SK-N-SH (cell line): Measurements from ENCODE around the gene LIPN. TPM values are rescaled to one million over a fixed set of nuclear protein-coding genes. Genes with fewer than 3 reads are reported as not detected.

ENCODE experiments used
- CTCF ChIA-PET: fragments of 300-600, 350-600 bp; formaldehyde crosslinking; extraction: SDS; loops from one replicate; lab custom pipeline; 2021; lab: Yijun Ruan, JAX
- POLR2A ChIA-PET: fragments of 350-600 bp; sonication (Branson Sonifier 250); formaldehyde crosslinking; extraction: SDS; loops from one replicate; lab custom pipeline; 2020; ENCODE audit warnings: antibody characterized with exemption, inconsistent platforms; lab: Yijun Ruan, JAX
- DNase-seq: peaks from one replicate; pipeline ENCODE4 v3.0.0; 2012
- H2AFZ ChIP-seq: fragments of 200-600 bp; sonication (generic); 2 replicates; pipeline ENCODE4 v1.8.1; 2016; ENCODE audit warnings: antibody characterized with exemption, mild to moderate bottlenecking, low read depth
- H3F3A ChIP-seq: fragments of 200-600 bp; sonication (generic); replicated peaks from 2 replicates; pipeline ENCODE3; 2016; ENCODE audit warnings: antibody characterized with exemption, mild to moderate bottlenecking; ENCODE audit not compliant: insufficient read depth
- H3K27ac ChIP-seq, 2 experiments: fragments of 200-500 bp in 1 of 2; fragments of 200-600 bp in 1 of 2; sonication (Bioruptor generic) in 1 of 2; sonication (generic), shearing (Covaris generic) in 1 of 2; 2 replicates each; pipeline versions ENCODE4 v1.5.1 to v1.6.1; 2014 to 2016; ENCODE audit warnings: low read depth in 2 of 2, inconsistent platforms in 1 of 2, low read length in 1 of 2, mild to moderate bottlenecking in 1 of 2, mixed read lengths in 1 of 2
- H3K27me3 ChIP-seq: fragments of 200-600 bp; sonication (generic), shearing (Covaris generic); 2 replicates; pipeline ENCODE4 v1.6.1; 2016; ENCODE audit warnings: mixed run types; ENCODE audit not compliant: insufficient read depth
- H3K36me3 ChIP-seq, 2 experiments: fragments of 200-500 bp in 1 of 2; fragments of 200-600 bp in 1 of 2; sonication (Bioruptor generic) in 1 of 2; sonication (generic) in 1 of 2; replicated peaks in 1 of 2; 2 replicates each; pipeline versions ENCODE3 to v1.5.1; 2014 to 2016; ENCODE audit warnings: low read length in 1 of 2, mild to moderate bottlenecking in 1 of 2; ENCODE audit not compliant: insufficient read depth in 2 of 2, control insufficient read depth in 1 of 2
- H3K4me1 ChIP-seq, 2 experiments: fragments of 200-500 bp in 1 of 2; fragments of 200-600 bp in 1 of 2; sonication (Bioruptor generic) in 1 of 2; sonication (generic), shearing (Covaris generic) in 1 of 2; 2 replicates each; pipeline versions ENCODE4 v1.5.1 to v1.6.1; 2014 to 2016; ENCODE audit warnings: low read depth in 1 of 2, low read length in 1 of 2, mixed run types in 1 of 2; ENCODE audit not compliant: insufficient read depth in 2 of 2, control insufficient read depth in 1 of 2
- H3K4me2 ChIP-seq: fragments of 200-600 bp; sonication (generic), shearing (Covaris generic); 2 replicates; pipeline ENCODE4 v1.6.1; 2017; ENCODE audit warnings: mixed run types
- H3K4me3 ChIP-seq, 2 experiments: fragments of 200-500 bp in 1 of 2; fragments of 200-600 bp in 1 of 2; sonication (Bioruptor generic) in 1 of 2; sonication (generic), shearing (Covaris generic) in 1 of 2; 2 replicates each; pipeline versions ENCODE4 v1.5.1 to v1.8.1; 2014 to 2016; ENCODE audit warnings: low read depth in 2 of 2, inconsistent platforms in 1 of 2, low read length in 1 of 2, mild to moderate bottlenecking in 1 of 2, mixed read lengths in 1 of 2, moderate library complexity in 1 of 2
- H3K79me2 ChIP-seq: fragments of 200-600 bp; sonication (generic); 2 replicates; pipeline ENCODE4 v1.8.1; 2017; ENCODE audit warnings: mild to moderate bottlenecking; ENCODE audit not compliant: insufficient read depth
- H3K9ac ChIP-seq: fragments of 200-600 bp; sonication (generic); 2 replicates; pipeline ENCODE4 v1.6.1; 2017; ENCODE audit warnings: mixed run types
- H3K9me2 ChIP-seq: fragments of 200-600 bp; sonication (generic); 2 replicates; pipeline ENCODE4 v1.6.1; 2017; ENCODE audit warnings: mixed run types
- H3K9me3 ChIP-seq: fragments of 200-600 bp; sonication (generic); 2 replicates; pipeline ENCODE4 v1.6.1; 2017; ENCODE audit warnings: mixed run types, mild to moderate bottlenecking, moderate library complexity
- H4K20me1 ChIP-seq: fragments of 200-600 bp; sonication (generic); 2 replicates; pipeline ENCODE4 v1.6.1; 2017; ENCODE audit warnings: mild to moderate bottlenecking, mixed run types; ENCODE audit not compliant: insufficient read depth
- CHD2 ChIP-seq: fragments of 150-350 bp; IDR thresholded peaks from 2 replicates; pipeline ENCODE4 v1.6.1; 2018; ENCODE audit warnings: low read length; ENCODE audit not compliant: partially characterized antibody
- ELF1 ChIP-seq: IDR thresholded peaks from 2 replicates; pipeline ENCODE4 v1.4.0; 2012
- EZH2phosphoT487 ChIP-seq: fragments of 200-600 bp; sonication (generic); IDR thresholded peaks from 2 replicates; pipeline ENCODE4 v1.6.1; 2017; ENCODE audit warnings: low read depth, mixed run types, mild to moderate bottlenecking, antibody characterized with exemption, moderate library complexity, borderline replicate concordance
- FOXJ3 ChIP-seq: sonication (generic); formaldehyde crosslinking; IDR thresholded peaks from 2 replicates; pipeline ENCODE4 v1.5.1; 2020; ENCODE audit warnings: mild to moderate bottlenecking, missing genetic modification reagents
- GATA2 ChIP-seq: sonication (generic); formaldehyde crosslinking; IDR thresholded peaks from 2 replicates; pipeline ENCODE4 v1.5.0; 2020; ENCODE audit warnings: mild to moderate bottlenecking, missing genetic modification reagents
- IRF3 ChIP-seq: fragments of 150-350 bp; IDR thresholded peaks from 2 replicates; pipeline ENCODE4 v1.6.1; 2016; ENCODE audit warnings: mild to moderate bottlenecking, low read depth, low read length
- NFIC ChIP-seq: IDR thresholded peaks from 2 replicates; pipeline ENCODE4 v1.4.0; 2012; ENCODE audit warnings: borderline replicate concordance
- PBX3 ChIP-seq: IDR thresholded peaks from 2 replicates; pipeline ENCODE4; 2012
- POLR2AphosphoS5 ChIP-seq: IDR thresholded peaks from 2 replicates; pipeline ENCODE4 v1.6.1; 2012; ENCODE audit warnings: low read depth, low read length
- RCOR1 ChIP-seq: fragments of 150-350 bp; IDR thresholded peaks from 2 replicates; pipeline ENCODE4 v1.6.1; 2017; ENCODE audit warnings: antibody characterized with exemption, low read length
- REST ChIP-seq: IDR thresholded peaks from 2 replicates; pipeline ENCODE4 v1.6.1; 2012; ENCODE audit warnings: mild to moderate bottlenecking, low read depth, low read length, moderate library complexity
- SIN3A ChIP-seq: IDR thresholded peaks from 2 replicates; pipeline ENCODE4 v1.6.1; 2012; ENCODE audit warnings: low read depth, mild to moderate bottlenecking, low read length, moderate library complexity, borderline replicate concordance
- YY1 ChIP-seq: IDR thresholded peaks from 2 replicates; pipeline ENCODE4 v1.4.0; 2012; ENCODE audit warnings: low read depth, mild to moderate bottlenecking
- WGBS: methylation state at CpG from one replicate; pipeline ENCODE4 v1.1.6; 2017; ENCODE audit warnings: low lambda C conversion rate; 5-methylcytosine and 5-hydroxymethylcytosine counted together
- polyA plus RNA-seq, 3 experiments: library from polyadenylated mRNA; depleted of rRNA; stranded (reverse); fragments of >200 nt; gene quantifications; 2 replicates each; pipeline ENCODE4 v1.2.3, GENCODE V29; 2012

Gene LIPN
- polyA plus RNA-seq, 1 of the 3 experiments (the other 2 are of a cell fraction): not detected

GRCh38 chr10:88820748-88821401 lies 61.1 kb downstream of the LIPN start:
- Histone ChIP-seq H3F3A (no peaks in the 10 kb centered on the region), H3K27ac (peak overlapping the region in 1 of 2 experiments; percentile 30; a peak in 1 of 4 replicates), H4K20me1 (no peaks in the 10 kb centered on the region), H3K4me3 (no peak overlapping the region), H3K4me1 (peaks cover 0 to 7% of the 10 kb centered on the region in 2 experiments; a peak in 1 of 4 replicates), H3K9me3 (no peaks in the 10 kb centered on the region), H3K27me3 (no peaks in the 10 kb centered on the region), H3K9ac (no peak overlapping the region), H2AFZ (peak overlapping the region; percentile 26; the same call in 1 of the 2 replicates), H3K4me2 (no peak overlapping the region), H3K9me2 (no peaks in the 10 kb centered on the region), H3K36me3 (no peaks in the 10 kb centered on the region), H3K79me2 (no peaks in the 10 kb centered on the region)
- no peak for DNase-seq
- ChIA-PET POLR2A (no interaction called here), CTCF (interaction anchor here (1.0 to 4.8 kb wide), 4 partner anchors 10 to 113 kb away, joined by 3 to 41 read pairs (median 20); partner anchors contain the start of gene LIPM)
- no peak for TF ChIP-seq IRF3
- TF ChIP-seq PBX3: peak; percentile 9; the same call in 1 of the 2 replicates

GRCh38 chr10:88826388-88826787 lies 66.6 kb downstream of the LIPN start:
- Histone ChIP-seq H3K4me2 (no peak overlapping the region), H3K79me2 (no peaks in the 10 kb centered on the region), H3K9me3 (no peaks in the 10 kb centered on the region), H4K20me1 (no peaks in the 10 kb centered on the region), H3K9me2 (no peaks in the 10 kb centered on the region), H3K4me3 (no peak overlapping the region), H3K9ac (no peak overlapping the region), H3K27me3 (no peaks in the 10 kb centered on the region), H3K27ac (no peak overlapping the region), H3K4me1 (peaks cover 0 to 2% of the 10 kb centered on the region in 2 experiments; a peak in 1 of 4 replicates), H3K36me3 (no peaks in the 10 kb centered on the region), H3F3A (no peaks in the 10 kb centered on the region), H2AFZ (no peak overlapping the region)
- TF ChIP-seq CHD2: no peak
- no peak for TF ChIP-seq EZH2phosphoT487
- no peak for TF ChIP-seq FOXJ3 (CRISPR knock-in tag)
- TF ChIP-seq SIN3A: no peak
- TF ChIP-seq GATA2 (CRISPR knock-in tag): no peak
- TF ChIP-seq IRF3: no peak
- no peak for TF ChIP-seq NFIC
- no peak for TF ChIP-seq YY1
- TF ChIP-seq RCOR1: no peak
- TF ChIP-seq POLR2AphosphoS5: no peak
- TF ChIP-seq ELF1: no peak
- TF ChIP-seq REST: no peak
- no peak for DNase-seq
- CTCF ChIA-PET: interaction anchor here (1.5 to 5.1 kb wide), 6 partner anchors 9 to 261 kb away, joined by 3 to 33 read pairs (median 10); no protein-coding TSS in a partner anchor
- POLR2A ChIA-PET: no interaction called here
- WGBS: 89% methylated on average over 4 of the region's 4 CpGs
